Measurements from ENCODE around the gene FRMD8.
"Not testable (repeated sequence)": the region's sequence is repeated elsewhere in the genome, so short reads cannot be mapped to it uniquely, and the experiment has no call there.

Gene FRMD8

DNA sequence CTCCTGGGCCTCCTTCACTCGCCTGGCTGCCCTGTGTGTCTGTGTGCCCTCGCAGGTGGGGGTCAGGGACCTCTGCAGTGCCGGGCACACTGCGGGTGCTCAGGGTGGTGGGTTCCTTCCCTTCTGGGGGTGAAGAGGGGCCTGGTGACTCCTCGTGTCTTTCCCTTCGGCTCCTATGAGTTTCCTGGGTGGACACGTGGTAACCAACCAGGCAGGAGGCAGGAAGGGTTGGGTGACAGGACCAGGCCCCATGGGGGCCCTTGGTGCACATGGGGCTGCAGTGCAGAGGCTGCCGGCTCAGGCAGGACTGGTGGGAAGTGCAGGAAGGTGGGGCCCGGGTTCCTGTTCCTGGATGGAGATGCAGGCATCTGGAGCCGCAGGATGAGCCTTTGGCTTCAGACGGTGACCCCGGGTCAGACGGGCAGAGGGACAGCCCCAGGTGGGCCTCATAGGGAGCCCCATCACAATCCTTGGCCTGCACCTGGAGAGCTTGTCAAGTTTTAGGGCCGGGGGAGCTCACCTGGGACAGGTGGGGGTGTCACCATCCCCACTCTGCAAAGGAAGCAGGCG, 9.6 kb downstream of the FRMD8 start:
- DNase-seq = no peak

GRCh38 chr11:65396769-65397745, 10.6 kb downstream of the FRMD8 start:
- DNase-seq = no peak

DNA sequence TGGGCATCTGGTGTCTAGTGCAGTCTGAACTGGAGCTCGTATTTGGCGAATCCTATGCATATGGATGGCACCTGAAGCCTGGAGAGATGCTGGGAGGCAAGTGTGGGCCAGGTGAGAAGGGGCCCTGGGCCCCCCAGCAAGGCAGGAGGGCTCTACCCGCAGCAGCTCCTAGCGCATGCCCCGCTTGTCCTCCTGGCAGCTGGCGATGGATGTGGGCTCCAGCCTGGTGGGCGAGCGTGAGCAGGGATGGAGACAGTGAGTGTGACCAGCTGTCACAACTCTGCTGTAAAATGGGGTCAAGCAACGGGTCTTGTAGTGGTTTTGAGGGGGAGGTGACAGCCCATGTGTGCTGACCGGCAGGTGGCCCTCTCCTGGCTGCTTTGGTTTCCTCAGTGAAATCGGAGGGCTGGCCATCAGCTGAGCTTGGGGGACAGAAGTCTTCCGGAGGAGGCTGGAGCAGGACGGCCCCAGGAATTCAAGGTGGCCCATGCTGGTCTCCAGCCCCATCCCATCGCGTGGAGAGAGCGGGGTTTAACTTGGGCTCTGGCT, 12.0 kb downstream of the FRMD8 start:
- no peak for DNase-seq

DNA sequence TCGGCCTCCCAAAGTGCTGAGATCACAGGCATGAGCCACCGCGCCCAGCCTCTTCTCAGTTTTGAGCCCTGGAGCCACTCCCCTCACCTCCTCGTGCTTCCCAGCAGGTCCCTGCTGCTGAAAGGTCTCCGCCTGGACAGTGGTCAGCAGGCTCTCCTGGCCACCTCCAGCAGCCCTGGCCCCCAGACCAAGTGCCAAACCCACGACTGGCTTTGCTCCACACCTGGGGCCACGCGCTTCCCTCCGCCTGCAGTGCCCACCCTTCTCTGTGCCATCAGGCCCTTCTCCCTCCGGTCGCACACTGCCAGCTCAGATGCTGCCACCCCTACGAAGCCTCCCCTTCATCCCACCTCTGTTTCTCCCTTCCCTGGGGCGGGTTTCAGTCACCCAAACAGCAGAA, 12.8 kb downstream of the FRMD8 start:
- DNase-seq = no peak

GRCh38 chr11:65399845-65400244, 13.4 kb downstream of the FRMD8 start:
- DNase-seq = no peak

DNA sequence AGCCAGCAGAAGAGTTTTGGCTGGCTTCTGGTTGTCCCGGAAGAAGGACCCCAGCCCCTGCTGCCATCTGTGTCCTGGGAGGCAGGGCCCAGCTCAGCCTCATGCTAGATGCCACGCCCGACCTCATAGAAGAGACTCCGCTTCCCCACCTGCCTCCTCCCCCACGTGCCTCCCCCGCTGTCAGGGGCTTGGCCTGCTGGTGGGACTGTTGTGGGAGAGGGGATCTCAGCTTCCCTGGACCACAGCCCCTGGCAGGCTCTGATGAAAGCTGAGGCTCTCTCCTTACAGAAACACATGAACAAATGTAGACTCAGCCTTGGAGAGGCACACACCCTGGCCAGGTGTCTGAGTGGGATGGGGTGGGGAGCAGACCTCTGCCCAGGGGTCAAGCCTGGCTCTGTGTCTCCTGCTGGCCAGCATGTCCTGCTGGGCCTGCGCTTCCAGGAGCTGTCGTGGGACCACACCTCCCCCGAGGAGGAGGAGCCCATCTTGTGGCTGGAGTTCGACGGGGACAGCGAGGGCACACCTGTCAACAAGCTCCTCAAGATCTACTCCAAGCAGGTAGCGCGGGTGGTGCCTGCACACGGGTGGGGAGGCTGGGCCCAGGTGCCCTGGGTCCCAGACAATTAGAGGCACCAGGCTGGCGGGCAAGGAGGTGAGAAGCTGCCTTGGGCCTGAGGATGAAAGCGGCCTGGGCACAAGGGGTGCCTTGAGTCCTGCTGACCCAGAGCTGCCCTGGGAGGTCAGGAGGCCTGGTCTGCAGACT, 14.1 kb downstream of the FRMD8 start:
- DNase-seq = no peak

DNA sequence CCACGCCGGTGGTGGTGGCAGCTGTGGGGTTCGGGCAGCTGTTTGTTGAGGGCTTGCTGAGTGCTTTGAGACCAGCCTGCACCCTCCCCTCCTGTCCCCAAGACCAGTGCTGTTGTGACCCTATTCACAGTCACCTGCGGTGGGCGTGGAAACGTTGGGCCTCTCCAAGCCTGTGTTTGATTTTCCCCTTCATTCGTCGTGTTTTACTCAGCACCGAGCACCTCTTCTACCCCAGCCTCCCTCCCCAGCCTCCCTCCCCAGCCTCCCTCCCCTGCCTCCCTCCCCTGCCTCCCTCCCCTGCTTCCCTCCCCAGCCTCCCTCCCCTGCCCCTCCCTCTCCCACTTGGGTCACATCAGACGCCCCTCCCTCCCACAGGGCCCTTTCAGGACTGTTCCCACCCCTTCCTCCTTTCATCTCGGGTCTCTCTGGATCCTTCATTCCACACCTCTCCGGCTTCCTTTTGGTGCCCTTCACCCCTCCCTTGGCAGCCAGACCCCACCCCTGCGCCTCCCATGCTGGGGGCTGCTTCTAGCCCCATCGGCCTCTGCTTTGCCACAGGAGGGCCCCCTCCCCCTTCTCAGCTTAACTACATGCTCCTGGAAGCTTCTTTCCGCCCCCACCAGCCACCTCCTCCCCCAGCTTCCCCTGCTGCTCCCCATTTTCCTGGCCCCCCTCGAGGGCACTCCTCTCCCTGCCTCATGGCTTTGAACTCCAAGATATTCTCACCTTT, 14.8 kb downstream of the FRMD8 start:
- no peak for DNase-seq

GRCh38 chr11:65401803-65402248, 15.4 kb downstream of the FRMD8 start:
- no peak for DNase-seq

GRCh38 chr11:65402790-65403189, 16.4 kb downstream of the FRMD8 start:
- no peak for DNase-seq

DNA sequence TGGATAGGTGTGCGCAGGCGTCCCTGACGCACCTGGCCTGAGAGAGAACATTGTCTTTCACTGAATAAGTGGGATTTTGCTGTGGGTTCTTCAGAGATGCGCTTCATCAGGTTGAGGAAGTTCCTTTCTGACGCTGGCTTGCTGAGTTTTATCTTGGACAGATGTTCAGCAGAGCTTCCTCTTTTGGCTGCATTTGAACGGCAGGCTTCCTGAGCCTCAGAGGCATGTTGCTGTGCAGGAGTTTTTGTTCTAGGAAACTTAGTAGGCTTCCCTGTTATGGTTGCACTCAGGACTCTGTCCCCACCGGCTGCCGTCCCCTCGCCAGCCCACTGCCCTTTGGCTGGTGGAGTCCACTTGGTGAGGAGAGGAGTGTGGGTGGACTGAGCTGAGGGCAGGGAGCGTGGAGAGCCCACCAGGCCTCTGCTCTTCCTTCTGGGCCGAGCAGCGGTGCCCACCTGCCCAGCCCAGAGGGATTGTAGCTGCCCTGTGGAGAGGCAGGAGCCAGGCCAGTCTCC, 17.2 kb downstream of the FRMD8 start:
- DNase-seq = peak; percentile 52

DNA sequence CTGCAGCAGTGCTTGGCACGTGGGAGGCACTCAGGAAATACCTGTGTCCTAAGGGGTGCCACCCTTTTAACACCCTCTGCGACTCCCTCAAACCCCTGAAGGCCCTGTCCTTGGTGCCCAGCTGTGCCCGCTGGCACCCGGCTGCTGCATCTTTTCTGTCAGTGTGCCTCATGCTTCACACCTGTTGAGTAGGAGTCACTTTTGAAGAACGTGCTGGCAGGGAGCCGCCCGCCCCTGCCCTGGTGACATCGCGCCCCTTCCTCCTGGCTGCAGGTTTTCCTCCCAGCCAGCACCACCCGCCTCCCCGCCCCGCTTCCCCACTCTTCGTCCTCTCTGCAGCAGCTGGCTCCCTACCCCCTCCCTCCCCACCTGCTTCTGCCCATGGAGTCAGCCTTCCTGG, 17.8 kb downstream of the FRMD8 start:
- no peak for DNase-seq

- DNase-seq = no peak
Measured at GRCh38 chr11:65404638-65405339, 18.4 kb downstream of the FRMD8 start.

DNA sequence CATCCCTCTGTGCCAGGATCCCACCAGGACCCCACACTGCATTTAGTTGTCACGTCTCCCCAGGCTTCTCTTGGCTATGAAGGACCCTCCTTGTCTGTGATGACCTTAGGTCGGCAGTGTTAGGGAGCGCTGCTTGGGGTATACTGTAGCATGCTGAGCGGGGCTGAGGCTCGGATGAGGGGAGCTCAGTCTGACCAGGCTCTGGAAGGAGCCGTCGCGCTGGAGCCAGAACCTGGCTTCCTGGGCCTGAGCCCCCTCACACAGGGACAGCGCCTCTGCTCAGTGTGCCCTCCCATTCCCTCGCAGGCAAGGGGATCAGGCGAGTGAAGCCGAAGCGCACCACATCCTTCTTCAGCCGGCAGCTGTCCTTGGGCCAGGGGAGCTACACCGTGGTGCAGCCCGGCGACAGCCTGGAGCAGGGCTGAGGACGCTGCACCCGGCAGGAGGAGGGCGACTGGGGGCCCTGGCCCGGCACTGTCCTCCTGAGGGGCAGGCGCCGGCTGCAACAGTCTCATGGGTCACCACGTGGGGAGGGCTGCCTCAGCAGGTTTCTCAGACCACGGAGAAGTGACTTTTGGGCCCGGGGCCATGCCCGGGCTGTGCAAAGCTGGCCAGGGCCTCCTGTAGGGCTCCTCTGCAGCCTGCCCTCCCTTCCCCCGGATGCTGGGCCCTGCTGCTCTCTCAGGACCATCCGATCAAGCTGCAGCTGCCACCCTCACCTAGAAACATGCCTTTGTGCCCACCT, 24.7 kb downstream of the FRMD8 start:
- no peak for DNase-seq

- no peak for DNase-seq
Measured at GRCh38 chr11:65411681-65412070, 25.2 kb downstream of the FRMD8 start.

DNA sequence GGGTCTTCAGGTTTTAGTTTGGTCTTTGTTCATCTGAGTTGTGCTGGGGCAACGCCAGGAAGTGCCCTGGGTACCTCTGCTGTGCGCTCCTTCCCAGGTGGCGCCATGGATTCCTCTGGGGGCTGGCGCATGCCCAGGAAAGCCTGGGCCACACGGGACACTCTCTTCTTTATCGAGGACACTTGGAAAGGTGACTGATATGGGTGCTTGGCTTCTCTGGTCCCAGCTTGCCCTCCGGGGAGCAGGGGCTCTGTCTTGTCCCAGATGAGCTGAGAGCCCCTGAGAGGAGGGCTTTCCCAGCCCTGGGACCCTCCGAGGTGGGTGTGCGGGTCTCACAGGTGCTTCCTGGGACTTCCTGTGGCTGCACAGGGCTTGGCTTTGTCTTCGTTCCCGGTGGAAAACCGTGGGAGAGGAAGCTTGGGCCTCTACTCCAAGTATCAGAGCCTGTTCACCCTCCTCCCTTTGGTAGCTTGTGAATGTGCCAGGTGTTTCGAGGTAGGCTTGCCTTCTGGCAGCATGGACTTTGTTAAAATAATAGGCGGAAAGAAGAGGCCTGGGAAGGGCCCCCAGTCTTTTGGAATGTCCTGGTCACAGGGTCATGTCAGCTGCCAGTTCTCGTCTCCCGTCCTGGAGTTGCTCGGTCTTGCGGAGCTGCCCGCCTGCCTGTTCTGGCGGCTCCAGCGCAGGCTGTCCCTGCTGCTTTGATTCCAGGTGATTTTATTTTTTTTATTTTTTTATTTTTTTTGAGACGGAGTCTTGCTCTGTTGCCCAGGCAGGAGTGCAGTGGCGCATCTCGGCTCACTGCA, 26.0 kb downstream of the FRMD8 start:
- no peak for DNase-seq

- DNase-seq = not testable (repeated sequence)
Measured at GRCh38 chr11:65413077-65413664, 26.7 kb downstream of the FRMD8 start.

DNA sequence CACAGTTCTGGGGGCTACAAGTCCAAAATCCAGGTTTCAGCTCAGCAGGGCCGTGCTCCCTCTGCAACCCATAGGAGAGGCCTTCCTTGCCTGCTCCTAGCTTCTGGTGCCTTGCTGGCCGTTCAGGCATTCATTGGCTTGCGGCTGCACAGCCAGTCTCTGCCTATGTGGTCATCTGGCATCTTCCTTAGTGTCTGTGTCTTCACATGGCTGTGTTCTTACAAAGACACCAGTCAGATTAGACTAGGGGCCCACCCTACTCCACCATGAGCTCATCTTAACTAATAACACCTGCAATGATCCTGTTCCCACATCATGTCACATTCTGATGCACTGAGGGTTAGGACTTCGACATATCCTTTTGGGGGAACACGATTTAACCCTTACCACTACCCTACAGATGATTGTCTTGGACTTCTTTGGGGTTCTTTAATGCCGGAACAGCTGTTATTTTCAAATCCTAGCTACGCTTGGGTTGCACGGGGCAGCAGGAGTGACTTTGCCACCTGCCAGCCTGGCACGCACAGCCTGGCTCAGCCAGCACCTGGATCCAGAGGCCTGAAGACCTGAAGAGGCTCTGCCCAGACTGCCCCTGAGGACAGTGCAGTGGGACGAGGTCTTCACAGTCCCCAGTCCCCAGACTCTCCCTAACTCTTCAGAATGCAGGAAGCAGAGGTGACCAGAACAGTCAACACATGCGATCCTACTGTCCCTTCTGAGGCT, 28.5 kb downstream of the FRMD8 start:
- no peak for DNase-seq

DNA sequence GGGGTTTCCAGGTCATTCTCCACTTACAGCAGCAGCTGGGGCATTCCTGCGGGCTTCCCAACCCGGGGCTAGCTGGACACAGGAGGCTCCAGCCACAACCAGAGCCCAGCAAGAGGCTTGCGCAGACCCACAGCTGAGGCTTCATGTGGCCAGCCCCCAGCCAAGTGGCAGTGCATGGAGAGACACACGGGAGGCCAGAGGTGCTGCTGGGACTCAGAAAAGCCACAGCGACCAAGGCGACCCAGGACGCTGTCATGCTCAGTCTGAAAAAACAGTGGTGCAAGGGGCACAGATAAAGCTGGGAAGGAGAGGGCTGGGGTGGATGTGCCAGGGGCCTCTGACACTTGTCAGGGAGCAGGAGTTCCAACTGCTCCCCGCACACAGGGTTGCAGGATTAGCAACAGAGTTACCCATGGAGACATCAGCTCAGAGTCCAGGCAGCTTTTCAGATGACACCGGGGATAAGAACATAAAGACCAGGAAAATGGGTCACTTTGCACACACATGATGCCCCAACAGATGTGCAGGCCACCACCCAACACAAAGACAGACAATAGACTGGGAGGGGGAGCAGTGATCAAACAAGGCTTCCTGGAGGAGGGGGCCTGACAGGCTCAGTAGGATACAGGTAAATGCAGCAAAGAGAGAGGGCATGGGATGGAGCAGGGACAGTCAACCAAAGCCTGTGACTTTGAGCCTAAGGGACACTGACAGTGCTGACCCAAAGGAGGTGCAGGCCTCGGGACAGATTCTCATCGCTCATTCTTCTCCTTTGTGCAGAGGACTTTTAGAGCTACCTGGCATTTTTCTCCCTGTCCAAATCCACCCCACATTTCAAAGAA, 29.3 kb downstream of the FRMD8 start:
- no peak for DNase-seq
